Stimulated activated CD4-positive, alpha-beta T cell treated with anti-CD3 and anti-CD28 coated beads, Interleukin-4, amount 100 ng/mL, for 24 hours (primary cell): Measurements from ENCODE around the gene CFAP20DC.
"Not testable (repeated sequence)": the region's sequence is repeated elsewhere in the genome, so short reads cannot be mapped to it uniquely, and the experiment has no call there.

ENCODE experiments used
- DNase-seq: peaks from one replicate; pipeline ENCODE4 v3.0.0-alpha.2; 2020

CFAP20DC gene

DNA sequence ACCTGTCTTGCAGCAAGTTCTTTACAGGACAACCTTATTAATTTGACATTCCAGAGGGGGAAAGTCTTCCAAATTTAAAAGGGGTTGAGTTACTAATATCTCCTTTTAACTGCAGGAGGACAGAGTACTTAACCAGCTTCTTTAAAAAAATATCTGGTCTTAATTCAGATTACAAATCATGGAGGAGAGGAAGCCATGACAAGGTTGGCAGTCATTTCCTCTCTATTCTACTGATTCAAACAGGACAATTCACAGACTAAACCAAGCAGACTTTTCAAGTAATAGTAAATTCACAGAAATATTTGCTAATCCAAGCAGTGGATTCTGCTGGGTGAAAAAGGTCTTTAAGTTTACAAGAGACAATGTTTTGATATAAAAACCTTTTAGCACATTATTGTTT, 185.3 kb downstream of the CFAP20DC start:
- DNase-seq = no peak

DNA sequence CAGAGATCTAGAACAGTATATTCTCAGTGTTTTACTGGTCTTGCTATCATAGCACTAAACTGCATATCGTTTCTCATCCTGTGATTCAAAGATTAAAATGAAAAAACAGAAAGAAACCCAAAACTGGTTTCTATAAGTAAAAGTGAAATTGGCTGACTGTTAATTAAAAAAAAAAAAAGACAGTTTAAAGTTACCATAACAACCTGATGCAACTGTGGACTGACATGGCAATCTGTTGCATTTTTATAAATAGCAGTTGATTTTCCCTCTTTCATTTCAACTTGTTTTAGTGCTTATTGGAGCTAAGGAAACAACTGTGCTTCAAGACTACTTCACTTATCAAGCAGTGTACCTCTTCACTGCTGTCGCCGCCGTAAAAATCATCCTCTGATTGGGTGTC, 186.6 kb downstream of the CFAP20DC start:
- DNase-seq = no peak

DNA sequence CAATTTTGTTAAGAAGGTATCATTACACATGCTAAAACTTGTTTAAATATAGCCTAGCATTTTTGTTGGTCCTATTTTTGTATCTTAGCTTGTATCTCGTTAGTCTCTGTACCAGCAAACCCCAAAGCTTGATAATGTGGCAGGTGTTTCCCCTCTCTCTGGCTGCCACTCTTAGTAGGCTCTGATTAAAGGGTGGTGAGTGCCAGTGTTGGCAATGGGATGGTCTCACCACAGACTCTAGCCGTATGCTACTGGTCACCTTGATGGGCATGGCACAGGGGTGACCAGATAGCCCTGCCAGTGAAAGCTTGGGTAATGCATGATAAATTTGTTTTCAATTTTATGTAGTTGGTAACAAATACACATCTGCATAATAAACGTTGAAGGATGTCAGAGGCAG, 188.3 kb downstream of the CFAP20DC start:
- DNase-seq = no peak

DNA sequence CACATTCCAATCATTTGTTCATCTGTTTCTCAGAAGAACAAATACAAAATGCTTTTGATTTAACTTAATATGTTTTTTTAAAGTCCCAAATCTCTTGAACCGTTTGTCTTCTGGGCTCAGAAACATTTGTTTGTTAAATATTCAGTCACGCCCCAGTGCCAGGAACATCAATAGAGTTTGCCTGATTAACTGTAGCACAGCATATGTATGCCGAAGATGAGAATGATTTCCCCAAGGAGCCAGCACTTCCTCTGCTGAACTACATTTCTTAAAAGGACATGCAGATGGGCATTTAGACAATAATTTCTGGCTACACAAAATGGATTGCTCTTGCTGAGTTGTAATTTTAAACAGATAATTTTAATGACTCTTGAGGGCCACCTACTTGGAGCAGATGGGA, 191.7 kb downstream of the CFAP20DC start:
- no peak for DNase-seq

DNA sequence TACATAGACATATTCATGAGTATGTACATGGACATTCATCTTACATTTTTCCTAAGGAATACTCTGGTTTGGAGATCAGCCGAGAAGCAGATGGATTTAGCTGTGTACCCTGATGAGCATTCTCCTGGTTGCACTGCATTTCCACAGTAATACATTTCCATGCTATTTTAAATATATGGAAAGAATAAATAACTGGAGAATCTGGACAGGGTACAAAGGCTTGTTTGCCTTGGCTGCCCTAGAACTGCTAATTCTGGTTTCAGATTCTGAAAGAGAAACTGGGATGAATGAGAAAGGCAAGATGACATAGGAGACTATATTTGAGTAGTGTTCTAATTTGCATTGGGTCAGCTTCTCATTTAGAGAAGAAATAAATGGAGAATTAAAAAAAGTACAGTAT, 192.4 kb downstream of the CFAP20DC start:
- DNase-seq = no peak

DNA sequence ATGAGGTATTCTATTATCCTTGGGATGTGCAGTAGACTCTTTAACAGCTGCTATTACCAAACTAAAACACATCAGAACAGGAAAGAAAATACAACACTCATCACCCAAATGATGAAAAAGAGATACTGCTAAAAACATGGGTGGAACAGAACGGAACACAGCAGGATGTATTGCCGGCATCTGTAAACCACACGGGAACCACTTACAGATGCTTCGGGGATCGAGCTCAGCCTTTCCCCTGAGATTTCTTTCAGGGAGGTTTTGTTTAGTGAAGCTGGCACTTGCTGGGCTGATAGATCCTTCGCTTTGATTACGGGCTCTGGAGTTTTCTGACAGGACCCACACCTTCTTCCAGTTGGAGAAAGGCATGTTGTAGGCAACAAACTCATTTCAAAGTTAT, 201.0 kb downstream of the CFAP20DC start:
- DNase-seq = no peak

DNA sequence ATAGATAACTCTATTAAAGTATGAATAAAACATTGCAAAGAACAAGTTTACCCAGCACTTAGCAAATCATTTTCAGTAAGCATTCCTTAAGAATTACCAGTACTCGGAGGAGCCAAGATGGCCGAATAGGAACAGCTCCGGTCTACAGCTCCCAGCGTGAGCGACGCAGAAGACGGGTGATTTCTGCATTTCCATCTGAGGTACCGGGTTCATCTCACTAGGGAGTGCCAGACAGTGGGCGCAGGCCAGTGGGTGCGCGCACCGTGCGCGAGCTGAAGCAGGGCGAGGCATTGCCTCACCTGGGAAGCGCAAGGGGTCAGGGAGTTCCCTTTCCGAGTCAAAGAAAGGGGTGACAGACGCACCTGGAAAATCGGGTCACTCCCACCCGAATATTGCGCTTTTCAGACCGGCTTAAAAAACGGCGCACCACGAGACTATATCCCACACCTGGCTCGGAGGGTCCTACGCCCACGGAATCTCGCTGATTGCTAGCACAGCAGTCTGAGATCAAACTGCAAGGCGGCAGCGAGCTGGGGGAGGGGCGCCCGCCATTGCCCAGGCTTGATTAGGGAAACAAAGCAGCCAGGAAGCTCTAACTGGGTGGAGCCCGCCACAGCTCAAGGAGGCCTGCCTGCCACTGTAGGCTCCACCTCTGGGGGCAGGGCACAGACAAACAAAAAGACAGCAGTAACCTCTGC, 207.6 kb downstream of the CFAP20DC start:
- DNase-seq = not testable (repeated sequence)

DNA sequence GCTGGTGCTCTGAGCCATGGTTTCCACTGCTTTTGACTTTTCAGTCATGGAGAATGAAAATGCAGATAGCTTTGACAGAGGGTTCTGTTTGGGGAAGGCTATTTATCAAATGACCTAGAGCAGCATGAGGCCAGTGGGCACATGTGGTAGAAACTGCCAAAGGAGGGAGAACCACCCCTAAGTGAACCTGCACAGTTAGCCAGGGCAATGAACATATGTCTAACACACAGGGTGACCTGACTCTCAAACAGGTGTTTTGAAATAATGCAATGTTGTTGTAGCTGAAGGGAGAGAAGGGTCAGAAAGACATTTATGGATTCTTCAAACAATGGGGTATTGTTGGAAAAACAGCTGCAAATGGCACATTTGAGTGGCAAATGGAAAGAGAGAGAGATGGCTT, 208.9 kb downstream of the CFAP20DC start:
- no peak for DNase-seq

DNA sequence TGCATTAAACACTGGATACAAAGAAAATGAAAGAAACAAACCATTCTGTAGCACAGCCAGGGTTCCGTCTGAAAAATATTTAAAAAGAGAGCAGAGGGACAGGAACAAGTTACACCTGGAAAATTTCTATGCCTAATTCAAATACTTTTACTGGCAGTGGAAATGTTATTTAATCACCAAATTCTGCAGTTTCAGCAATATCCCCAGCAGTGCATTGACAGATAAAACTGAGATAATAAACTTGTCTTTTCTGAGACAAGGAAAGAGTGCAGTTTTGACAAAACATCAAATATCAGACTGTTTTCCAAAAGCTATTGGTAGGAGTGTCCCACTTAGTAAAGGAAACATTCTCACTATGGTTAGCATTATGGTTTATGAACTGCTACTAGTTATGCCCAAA, 209.9 kb downstream of the CFAP20DC start:
- no peak for DNase-seq

DNA sequence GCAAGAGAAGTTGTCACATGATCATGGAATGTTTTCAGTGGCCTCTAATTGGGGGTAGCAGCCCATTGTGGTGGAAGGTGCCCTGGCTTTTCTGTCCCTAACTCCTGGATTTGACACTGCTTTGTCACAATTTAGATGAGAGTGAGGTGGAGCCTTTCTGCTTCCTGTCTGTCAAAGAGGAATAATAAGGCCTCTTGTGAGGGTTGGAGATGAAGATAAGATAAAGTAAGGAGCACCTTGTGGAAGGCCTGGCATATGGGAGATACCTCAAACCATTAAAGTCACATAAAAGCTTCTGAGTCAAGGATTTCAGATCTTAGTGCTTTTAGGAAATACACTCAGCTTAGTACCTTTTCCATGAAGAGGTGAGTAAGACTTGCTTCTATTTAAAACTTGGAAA, 210.6 kb downstream of the CFAP20DC start:
- no peak for DNase-seq

DNA sequence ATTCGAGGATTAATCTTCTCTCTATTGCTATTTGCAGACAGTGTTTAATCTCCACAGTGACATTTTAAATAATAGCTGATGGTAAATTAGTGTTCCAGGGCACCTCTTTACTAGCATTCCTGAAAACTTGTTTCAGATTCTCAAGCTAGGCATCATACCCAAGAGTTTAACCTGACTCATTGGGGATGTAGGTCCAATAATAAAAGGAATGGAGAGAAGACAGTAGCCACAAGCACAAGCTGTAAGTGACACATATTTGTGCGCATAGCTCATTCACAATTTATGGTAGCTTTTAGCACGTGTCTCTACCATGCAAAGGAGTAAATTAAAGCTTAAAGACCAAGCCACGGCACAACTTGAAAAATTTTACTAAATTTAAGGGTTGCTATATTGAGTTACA, 212.0 kb downstream of the CFAP20DC start:
- no peak for DNase-seq

DNA sequence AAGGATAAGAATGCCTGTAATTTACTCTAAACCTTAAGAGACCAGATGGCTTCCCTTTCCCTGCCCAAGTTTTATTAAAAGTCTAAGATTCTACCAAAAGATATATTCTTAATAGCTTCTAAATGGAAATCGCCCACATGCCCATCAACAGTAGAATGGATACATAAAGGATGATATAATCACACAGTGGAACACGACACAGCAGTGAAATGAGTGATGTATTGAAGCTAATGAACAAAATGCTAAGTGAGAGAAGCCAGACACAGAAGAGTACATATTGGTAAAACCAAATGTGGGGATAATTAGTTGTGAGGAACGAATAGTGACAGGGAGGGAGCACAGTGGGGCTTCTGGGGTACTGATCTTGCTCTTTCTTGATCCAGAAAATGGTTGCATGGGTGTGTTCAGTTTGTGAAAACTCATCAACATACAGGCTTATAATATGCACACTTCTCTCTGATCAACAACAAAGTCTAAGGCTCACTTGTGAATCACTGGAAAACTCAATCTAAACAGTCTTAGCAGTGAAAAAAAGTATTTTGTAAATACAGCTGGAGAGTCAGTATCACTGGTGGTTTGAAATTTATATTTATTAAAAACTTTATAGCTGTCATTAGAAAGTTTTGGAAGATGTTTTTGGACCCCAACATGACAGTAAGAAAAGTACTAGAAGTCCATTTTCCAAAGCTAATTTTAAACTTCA, 212.5 kb downstream of the CFAP20DC start:
- no peak for DNase-seq

DNA sequence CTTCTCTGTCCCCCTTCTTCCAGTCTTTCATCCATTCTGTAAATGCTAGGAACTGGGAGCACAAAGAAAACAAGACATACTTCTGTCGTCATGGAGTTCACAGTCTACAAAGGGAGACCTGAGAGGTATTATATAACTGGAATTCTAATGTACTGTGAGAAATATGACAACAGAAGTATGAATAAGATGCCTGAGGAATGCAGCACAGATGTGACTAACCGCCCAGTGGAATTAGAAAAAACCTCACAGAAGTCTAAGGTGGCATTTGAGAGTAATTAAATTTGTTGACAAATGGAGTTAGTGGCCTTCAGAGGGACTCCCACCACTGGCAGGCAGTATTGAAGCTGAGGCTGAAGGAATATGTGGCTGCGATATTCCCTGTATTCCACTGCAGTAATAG, 214.7 kb downstream of the CFAP20DC start:
- no peak for DNase-seq

DNA sequence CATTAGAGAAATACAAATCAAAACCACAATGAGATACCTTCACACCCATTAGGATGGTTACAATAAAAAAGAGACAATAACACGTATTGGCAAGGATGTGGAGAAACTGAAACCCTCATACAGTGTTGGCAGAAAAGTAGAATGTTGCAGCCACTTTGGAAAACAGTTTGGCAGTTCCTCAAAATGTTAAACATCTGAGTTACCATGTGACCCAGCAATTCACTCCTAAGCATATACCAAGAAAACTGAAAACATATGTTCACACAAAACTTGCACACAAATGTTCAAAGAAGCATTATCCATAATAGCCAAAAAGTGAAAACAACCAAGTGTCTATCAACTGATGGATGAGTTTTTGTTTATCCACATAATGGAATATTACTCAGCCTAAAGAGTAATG, 216.3 kb downstream of the CFAP20DC start:
- DNase-seq = no peak

DNA sequence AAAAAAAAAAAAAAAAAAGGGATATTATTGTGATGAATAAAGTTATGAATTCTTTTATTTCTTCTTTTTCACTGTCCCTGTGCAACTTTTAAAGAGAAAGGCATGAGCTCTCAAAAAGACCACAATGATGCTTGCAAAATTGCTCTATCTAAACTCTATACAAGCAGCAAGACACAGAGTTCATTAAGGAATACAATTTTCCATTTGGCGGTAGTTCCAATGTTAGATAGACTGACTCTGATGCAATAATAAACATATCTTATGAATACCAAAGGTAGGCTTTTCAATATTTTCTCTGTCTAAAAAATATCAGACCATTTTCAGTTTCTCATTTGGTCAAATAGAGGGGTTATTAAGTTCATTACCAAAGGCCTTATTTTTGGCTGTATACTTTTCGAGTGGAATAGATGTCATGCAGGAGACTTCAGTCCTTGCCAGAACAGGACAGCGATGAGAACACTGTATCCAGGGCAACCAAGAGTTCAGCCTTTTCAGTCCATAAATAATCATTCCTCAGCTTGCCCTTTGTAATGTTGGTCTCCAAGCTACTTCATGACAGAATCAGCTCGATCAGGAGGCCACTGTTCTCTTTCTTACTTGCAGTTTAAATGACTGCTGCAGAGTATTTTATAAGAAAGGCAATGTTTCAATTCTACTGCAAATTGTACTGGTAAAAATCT, 220.4 kb downstream of the CFAP20DC start:
- DNase-seq = no peak

DNA sequence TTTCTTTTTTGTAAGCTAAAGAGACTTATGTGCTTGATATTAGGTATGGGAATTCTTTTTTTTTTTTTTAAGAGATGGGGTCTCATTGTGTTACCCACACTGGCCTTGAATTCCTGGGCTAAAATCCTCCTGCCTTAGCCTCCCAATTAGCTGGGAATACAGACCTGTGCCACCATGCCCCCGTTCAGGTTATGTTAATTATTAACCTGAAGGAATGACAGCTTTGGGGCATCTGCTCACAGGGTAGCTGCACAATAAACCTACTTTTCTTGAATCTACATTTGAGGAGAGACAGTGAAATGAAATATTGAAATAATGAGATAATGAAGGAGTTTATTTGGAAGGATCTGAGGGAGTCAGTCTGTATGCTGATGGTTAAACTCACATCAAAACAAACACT, 225.0 kb downstream of the CFAP20DC start:
- no peak for DNase-seq

DNA sequence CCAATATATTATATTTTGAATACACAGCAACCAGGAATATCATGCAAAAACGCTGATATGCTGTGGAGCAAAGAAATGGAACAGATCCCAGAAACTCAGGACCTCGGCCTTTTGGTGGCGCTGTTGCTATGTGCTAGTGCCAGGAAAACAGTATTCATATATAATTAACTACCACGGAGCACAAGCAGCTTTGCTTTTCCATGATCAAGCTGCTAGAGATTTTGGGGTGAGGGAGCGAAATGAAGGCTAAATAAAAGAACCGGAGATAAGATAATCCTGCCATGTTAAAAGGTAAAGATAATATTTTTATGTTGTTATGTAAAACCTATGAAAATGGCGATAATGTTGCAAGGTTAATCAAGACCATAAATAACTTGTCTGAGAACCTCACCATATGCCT, 225.5 kb downstream of the CFAP20DC start:
- DNase-seq = no peak

DNA sequence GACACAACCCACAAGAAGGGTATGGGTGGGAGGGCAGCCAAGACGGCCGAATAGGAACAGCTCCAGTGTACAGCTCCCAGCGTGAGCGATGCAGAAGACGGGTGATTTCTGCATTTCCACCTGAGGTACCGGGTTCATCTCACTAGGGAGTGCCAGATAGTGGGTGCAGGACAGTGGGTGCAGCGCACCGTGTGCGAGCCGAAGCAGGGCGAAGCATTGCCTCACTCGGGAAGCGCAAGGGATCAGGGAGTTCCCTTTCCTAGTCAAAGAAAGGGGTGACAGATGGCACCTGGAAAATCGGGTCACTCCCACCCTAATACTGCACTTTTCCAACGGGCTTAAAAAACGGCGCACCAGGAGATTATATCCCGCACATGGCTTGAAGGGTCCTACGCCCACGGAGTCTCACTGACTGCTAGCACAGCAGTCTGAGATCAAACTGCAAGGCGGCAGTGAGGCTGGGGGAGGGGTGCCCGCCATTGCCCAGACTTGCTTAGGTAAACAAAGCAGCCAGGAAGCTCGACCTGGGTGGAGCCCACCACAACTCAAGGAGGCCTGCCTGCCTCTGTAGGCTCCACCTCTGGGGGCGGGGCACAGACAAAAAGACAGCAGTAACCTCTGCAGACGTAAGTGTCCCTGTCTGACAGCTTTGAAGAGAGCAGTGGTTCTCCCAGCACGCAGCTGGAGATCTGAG, 243.1 kb downstream of the CFAP20DC start:
- not testable (repeated sequence) for DNase-seq

DNA sequence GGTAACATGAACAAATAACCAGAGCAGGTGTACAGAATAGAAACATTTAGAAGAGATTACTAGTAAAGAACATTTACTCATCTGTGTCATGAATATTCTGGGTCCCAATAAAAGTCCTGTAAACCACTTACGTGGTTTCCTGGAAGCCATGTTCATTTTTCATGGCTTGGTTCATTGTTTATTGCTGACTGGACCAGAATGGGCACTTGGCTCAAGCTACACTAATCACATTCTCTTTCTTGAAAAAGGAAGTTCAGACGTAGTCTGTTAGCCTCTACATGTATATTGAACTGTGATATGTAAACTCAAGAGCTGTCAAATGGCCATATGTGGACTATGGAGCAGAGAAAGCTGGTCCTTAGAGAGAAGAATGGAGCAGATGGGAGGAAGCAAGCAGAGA, 244.9 kb downstream of the CFAP20DC start:
- DNase-seq = no peak

DNA sequence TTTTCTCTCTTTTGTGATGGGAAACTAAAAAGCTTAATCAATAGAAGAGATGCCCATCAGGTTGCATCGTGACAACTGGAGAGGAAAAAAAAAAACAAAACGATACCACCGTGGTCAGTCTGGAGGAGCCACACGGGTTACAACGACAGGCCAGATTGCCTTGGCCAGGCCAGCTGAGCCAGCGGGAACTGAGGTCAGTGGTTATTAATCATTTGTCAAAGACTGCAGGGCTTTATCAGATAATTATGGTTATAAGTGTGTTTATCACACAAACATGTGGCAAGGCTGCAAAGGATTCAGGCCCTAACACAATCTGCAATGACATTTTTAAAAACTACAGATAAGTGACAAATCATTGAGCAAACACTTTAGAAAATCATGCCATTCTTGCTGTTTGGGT, 248.3 kb downstream of the CFAP20DC start:
- no peak for DNase-seq

DNA sequence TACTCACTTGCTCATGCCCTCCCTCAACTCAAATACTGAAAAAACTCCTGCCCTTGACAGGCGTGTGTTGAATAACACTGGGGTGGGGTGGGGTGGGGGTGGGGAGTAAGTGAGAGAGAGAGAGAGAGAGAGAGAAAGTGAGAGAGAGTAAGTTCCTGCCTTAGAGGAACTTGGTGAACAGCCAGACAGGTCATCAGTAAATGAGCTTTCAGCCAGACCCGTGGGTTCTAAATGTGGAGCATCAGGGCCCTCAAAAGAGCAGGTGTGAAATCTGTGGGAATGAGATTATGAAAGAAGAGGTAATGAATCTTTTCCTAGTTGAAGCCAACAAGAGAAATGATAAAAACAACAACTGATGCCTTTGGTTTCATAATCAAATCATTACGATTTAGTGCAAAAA, 248.9 kb downstream of the CFAP20DC start:
- DNase-seq = no peak

DNA sequence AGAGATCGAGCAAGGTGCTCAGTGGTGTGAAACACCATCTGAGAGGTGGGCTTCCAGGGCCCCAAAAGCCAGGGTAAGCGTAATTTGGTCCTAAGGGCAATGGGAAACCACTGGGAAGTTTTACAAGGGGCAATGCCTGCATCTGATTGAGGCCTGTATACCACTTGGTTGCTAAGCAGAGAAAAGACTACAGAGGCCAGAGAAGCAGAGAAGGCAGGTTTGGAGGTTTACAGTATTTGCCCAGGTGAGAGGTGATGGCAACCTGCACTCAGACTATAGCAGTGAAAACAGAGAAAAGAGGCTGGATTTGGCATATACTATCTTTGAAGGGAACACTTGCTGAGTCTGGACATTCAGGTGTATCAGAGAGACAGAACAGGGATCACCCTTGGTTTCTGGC, 249.8 kb downstream of the CFAP20DC start:
- DNase-seq = no peak

DNA sequence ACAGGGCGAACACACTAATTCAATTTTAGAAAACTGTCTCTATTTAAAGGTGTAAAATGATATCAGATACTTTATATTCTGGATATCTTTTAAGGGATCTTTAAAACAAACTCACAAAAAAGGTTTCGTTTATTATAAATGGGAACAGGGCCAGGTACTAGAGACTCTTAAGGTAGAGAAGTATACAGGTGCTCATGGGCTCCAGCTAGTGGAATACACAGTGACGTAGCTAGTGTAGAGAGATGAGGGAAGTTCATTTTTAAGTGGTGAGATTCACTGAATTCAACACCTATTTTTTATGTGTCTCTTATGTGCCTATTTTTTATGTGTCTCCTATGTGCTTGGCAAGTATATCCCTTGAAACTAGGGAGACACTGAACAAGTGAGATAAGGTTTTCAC, 250.6 kb downstream of the CFAP20DC start:
- DNase-seq = no peak

DNA sequence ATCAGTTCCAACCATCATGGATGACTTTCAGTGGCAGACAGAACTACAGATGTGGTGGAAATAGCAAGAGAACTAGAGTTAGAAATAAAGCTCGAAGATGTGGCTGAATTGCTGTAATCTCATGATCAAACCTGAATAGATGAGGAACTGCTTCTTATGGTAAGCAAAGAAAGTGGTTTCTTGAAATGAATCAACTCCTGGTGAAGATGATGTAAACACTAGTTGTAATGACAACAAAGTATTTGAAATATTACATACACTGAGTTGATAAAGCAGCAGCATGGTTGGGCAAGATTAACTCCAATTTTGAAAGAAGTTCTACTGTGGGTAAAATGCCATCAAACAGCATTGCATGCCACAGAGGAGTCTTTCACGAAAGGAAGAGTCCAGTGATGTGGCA, 251.5 kb downstream of the CFAP20DC start:
- no peak for DNase-seq
